ENCODE results near the gene GPN2.

DNA sequence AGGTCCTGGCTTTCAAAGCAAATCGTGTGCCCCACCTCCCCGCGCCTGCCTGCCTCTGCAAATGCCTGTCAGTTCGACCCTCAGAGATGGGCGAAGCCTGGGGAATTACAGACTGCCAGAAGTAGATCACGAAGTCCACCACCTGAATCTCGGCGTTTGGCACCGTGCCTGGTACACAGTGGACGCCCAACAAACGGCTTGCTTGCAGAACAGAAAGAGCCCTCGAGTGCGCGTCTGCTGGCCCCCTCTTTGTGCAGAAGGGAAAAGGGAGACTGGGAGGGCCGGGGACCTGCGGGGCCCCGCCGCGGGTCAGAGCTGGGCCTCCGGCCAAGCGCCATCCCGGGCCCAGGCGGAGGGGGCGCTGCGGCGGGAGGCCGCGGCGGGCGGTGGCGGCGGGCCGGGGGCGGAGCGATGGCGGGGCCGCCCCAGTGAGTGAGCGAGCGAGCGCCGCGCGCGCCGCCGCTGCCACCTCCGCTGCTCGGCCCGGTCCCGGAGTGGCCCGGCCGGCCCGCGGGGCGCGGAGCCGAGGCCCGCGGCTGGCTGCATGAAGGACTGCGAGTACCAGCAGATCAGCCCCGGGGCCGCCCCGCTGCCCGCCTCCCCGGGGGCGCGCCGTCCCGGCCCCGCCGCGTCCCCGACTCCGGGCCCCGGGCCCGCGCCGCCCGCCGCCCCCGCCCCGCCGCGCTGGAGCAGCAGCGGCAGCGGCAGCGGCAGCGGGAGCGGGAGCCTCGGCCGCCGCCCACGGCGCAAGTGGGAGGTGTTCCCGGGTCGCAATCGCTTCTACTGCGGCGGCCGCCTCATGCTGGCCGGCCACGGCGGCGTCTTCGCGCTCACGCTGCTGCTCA is 63.6 kb downstream of the GPN2 start, which contains the start of gene ZDHHC18:
- TF ChIP-seq, protein P1, sequence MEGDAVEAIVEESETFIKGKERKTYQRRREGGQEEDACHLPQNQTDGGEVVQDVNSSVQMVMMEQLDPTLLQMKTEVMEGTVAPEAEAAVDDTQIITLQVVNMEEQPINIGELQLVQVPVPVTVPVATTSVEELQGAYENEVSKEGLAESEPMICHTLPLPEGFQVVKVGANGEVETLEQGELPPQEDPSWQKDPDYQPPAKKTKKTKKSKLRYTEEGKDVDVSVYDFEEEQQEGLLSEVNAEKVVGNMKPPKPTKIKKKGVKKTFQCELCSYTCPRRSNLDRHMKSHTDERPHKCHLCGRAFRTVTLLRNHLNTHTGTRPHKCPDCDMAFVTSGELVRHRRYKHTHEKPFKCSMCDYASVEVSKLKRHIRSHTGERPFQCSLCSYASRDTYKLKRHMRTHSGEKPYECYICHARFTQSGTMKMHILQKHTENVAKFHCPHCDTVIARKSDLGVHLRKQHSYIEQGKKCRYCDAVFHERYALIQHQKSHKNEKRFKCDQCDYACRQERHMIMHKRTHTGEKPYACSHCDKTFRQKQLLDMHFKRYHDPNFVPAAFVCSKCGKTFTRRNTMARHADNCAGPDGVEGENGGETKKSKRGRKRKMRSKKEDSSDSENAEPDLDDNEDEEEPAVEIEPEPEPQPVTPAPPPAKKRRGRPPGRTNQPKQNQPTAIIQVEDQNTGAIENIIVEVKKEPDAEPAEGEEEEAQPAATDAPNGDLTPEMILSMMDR (conservative IDR thresholded peaks at IDR 0.05 in 1 of 2, IDR thresholded peaks at IDR 0.05 in 1 of 2; ENCODE audit: extremely low read depth in 1 of 2, insufficient read depth in 1 of 2, low read depth in 1 of 2, low read length in 2 of 2) = peak; percentile 42 to 49
- no peak for TF ChIP-seq EZH2 (IDR thresholded peaks at IDR 0.05; ENCODE audit: borderline replicate concordance, low read length)

All from mammary epithelial cell (primary cell).